H9 (cell line): Measurements from ENCODE around the gene SERPINA10. TPM values are rescaled to one million over a fixed set of nuclear protein-coding genes. Genes with fewer than 3 reads are reported as not detected.

Experiments
- DNase-seq: peaks from one replicate; pipeline ENCODE4 v3.0.0-alpha.2; 2017
- H2AFZ ChIP-seq: one replicate; pipeline ENCODE4 v1.6.1; 2013; ENCODE audit warnings: mild to moderate bottlenecking, low read length, control low read depth, moderate library complexity
- H2AK5ac ChIP-seq: 2 replicates; pipeline ENCODE4 v1.6.1; 2013; ENCODE audit warnings: low read length, control low read depth, mixed read lengths; ENCODE audit not compliant: insufficient read length
- H2BK120ac ChIP-seq: one replicate; pipeline ENCODE4 v1.6.1; 2013; ENCODE audit warnings: low read depth, mild to moderate bottlenecking, low read length, control low read depth, inconsistent platforms; ENCODE audit not compliant: poor library complexity, severe bottlenecking
- H2BK12ac ChIP-seq: 2 replicates; pipeline ENCODE4 v1.6.1; 2013; ENCODE audit warnings: low read length, control low read depth, mixed read lengths, low read depth; ENCODE audit not compliant: insufficient read length
- H2BK15ac ChIP-seq: 2 replicates; pipeline ENCODE4 v1.6.1; 2013; ENCODE audit warnings: low read depth, low read length, control low read depth
- H2BK20ac ChIP-seq: one replicate; pipeline ENCODE4 v1.6.1; 2013; ENCODE audit warnings: low read depth, mild to moderate bottlenecking, low read length, control low read depth, inconsistent platforms; ENCODE audit not compliant: poor library complexity, severe bottlenecking
- H2BK5ac ChIP-seq: 2 replicates; pipeline ENCODE4 v1.6.1; 2013; ENCODE audit warnings: low read length, control low read depth, mixed read lengths; ENCODE audit not compliant: insufficient read length
- H3K14ac ChIP-seq: 2 replicates; pipeline ENCODE4 v1.6.1; 2013; ENCODE audit warnings: low read length, control low read depth; ENCODE audit not compliant: insufficient read depth
- H3K18ac ChIP-seq: 2 replicates; pipeline ENCODE4 v1.6.1; 2013; ENCODE audit warnings: low read depth, mild to moderate bottlenecking, mixed read lengths, low read length, control low read depth; ENCODE audit not compliant: insufficient read length
- H3K23ac ChIP-seq: 2 replicates; pipeline ENCODE4 v1.6.1; 2013; ENCODE audit warnings: low read length, control low read depth, mixed read lengths, low read depth; ENCODE audit not compliant: insufficient read length
- H3K23me2 ChIP-seq: 2 replicates; pipeline ENCODE4 v1.6.1; 2013; ENCODE audit warnings: low read depth, mild to moderate bottlenecking, mixed read lengths, low read length, control low read depth; ENCODE audit not compliant: insufficient read length, poor library complexity, severe bottlenecking
- H3K27ac ChIP-seq: 2 replicates; pipeline ENCODE4 v1.5.1; 2013; ENCODE audit warnings: low read length, control low read depth, mixed read lengths, low read depth; ENCODE audit not compliant: insufficient read length
- H3K27me3 ChIP-seq: 2 replicates; pipeline ENCODE4 v1.6.1; 2013; ENCODE audit warnings: low read length, control low read depth, inconsistent platforms; ENCODE audit not compliant: insufficient read depth
- H3K4ac ChIP-seq: 2 replicates; pipeline ENCODE4 v1.6.1; 2013; ENCODE audit warnings: low read depth, mild to moderate bottlenecking, control low read depth, inconsistent platforms, low read length, moderate library complexity
- H3K4me1 ChIP-seq: 2 replicates; pipeline ENCODE4 v1.6.1; 2013; ENCODE audit warnings: low read length, control low read depth, inconsistent platforms; ENCODE audit not compliant: insufficient read depth
- H3K4me2 ChIP-seq: 2 replicates; pipeline ENCODE4 v1.6.1; 2013; ENCODE audit warnings: low read length, control low read depth, mixed read lengths; ENCODE audit not compliant: insufficient read length, insufficient read depth
- H3K56ac ChIP-seq: 2 replicates; pipeline ENCODE4 v1.6.1; 2013; ENCODE audit warnings: low read depth, mild to moderate bottlenecking, mixed read lengths, low read length, control low read depth; ENCODE audit not compliant: insufficient read length
- H3K79me1 ChIP-seq: 2 replicates; pipeline ENCODE4 v1.6.1; 2013; ENCODE audit warnings: low read depth, mild to moderate bottlenecking, moderate library complexity, low read length, control low read depth, inconsistent platforms; ENCODE audit not compliant: insufficient read depth, poor library complexity, severe bottlenecking
- H3K79me2 ChIP-seq: 2 replicates; pipeline ENCODE4 v1.6.1; 2013; ENCODE audit warnings: low read length, control low read depth, inconsistent platforms; ENCODE audit not compliant: insufficient read depth
- H3K9ac ChIP-seq: 2 replicates; pipeline ENCODE4 v1.6.1; 2013; ENCODE audit warnings: low read length, control low read depth, mixed read lengths; ENCODE audit not compliant: insufficient read length; ENCODE audit errors: extremely low read depth
- H3K9me3 ChIP-seq: one replicate; pipeline ENCODE4 v1.6.1; 2013; ENCODE audit warnings: low read depth, low read length, inconsistent platforms; ENCODE audit not compliant: control insufficient read depth
- H3T11ph ChIP-seq: one replicate; pipeline ENCODE4 v1.6.1; 2013; ENCODE audit warnings: mild to moderate bottlenecking, low read length, control low read depth, inconsistent platforms
- H4K20me1 ChIP-seq: one replicate; pipeline ENCODE4 v1.6.1; 2013; ENCODE audit not compliant: control insufficient read depth, insufficient read length, insufficient read depth
- H4K5ac ChIP-seq: 2 replicates; pipeline ENCODE4 v1.6.1; 2013; ENCODE audit warnings: low read depth, mild to moderate bottlenecking, mixed read lengths, low read length, control low read depth; ENCODE audit not compliant: insufficient read length
- H4K8ac ChIP-seq: replicated peaks from 2 replicates; pipeline ENCODE4 v1.6.1; 2013; ENCODE audit warnings: low read length, control low read depth, mixed read lengths, low read depth; ENCODE audit not compliant: insufficient read length
- H4K91ac ChIP-seq: 2 replicates; pipeline ENCODE4 v1.6.1; 2013; ENCODE audit warnings: low read depth, mild to moderate bottlenecking, moderate library complexity, mixed read lengths, low read length, control low read depth; ENCODE audit not compliant: insufficient read length
- H3K27ac Mint-ChIP-seq, 3 experiments: 2 replicates in 2 of 3; 3 replicates in 1 of 3; pipeline ENCODE4 v1.8.0; 2020 to 2021; ENCODE audit warnings: mixed read lengths in 3 of 3, mild to moderate bottlenecking in 1 of 3, moderate library complexity in 1 of 3
- H3K27me3 Mint-ChIP-seq: 2 replicates; pipeline ENCODE4 v1.8.0; 2021; ENCODE audit warnings: low read depth, mild to moderate bottlenecking, moderate library complexity, mixed read lengths
- H3K36me3 Mint-ChIP-seq, 3 experiments: 2 replicates in 2 of 3; 3 replicates in 1 of 3; pipeline ENCODE4 v1.8.0; 2020 to 2021; ENCODE audit warnings: low read depth in 3 of 3, mixed read lengths in 3 of 3; ENCODE audit not compliant: insufficient read depth in 1 of 3
- H3K4me1 Mint-ChIP-seq, 2 experiments: 2 replicates each; pipeline ENCODE4 v1.8.0; 2020; ENCODE audit warnings: mixed read lengths in 2 of 2
- H3K4me3 Mint-ChIP-seq, 2 experiments: 2 replicates in 1 of 2; 3 replicates in 1 of 2; pipeline ENCODE4 v1.8.0; 2020 to 2021; ENCODE audit warnings: mild to moderate bottlenecking in 2 of 2, mixed read lengths in 2 of 2, moderate library complexity in 1 of 2
- H3K9me3 Mint-ChIP-seq, 2 experiments: 2 replicates in 1 of 2; 3 replicates in 1 of 2; pipeline ENCODE4 v1.8.0; 2020; ENCODE audit warnings: mild to moderate bottlenecking in 2 of 2, mixed read lengths in 2 of 2, moderate library complexity in 1 of 2
- CTCF ChIP-seq: fragments of 200-600 bp; sonication (generic); conservative IDR thresholded peaks from 3 replicates; pipeline ENCODE4 v1.8.0; 2021; ENCODE audit warnings: antibody characterized with exemption, mild to moderate bottlenecking
- WGBS: extraction: QIAGEN DNeasy Blood & Tissue Kit; methylation state at CpG from one replicate; pipeline ENCODE4 v1.1.7; 2013; ENCODE audit warnings: missing lambda C conversion rate, low lambda C conversion rate, mixed read lengths; ENCODE audit not compliant: insufficient read length; ENCODE audit errors: extremely low coverage; 5-methylcytosine and 5-hydroxymethylcytosine counted together
- total RNA-seq: library from RNA; stranded (reverse); gene quantifications from 2 replicates; pipeline ENCODE4 v1.2.1, GENCODE V29; 2021

The SERPINA10 gene
- total RNA-seq, 1 experiment from 2014 or later, result not detected

DNA sequence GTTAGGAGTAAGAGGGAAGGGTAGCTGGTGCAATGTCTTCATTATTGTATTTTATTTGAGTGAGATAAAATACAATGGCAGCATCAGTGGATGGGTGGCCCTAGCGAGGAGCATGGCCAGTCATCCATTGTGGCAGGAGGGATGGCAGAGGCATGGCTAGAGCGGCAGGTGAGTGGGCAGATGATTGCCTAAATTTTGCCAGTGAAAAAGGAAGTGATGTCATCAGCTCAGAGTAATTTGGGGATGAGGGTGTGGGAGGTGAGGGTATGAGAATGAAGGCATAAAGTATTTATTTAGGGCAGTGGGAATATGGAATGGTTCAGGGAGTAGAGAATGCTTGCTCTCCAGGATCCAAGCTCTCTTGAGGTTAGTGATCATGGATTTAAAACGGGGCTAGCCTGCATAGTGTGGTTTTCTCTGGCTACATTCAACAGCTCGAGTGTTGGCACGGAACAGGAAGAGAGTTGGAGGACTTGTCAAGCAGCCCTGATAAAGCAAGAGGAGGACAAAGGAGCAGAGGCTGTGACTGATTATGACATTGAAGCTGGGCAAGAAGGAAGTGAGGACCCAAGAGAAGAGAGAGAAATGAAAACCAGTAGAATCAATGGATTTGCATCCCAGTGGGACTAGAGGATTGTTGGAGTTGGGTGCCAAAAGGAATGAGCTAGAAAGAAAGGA lies 48.7 kb upstream of the SERPINA10 start:
- H3K79me1 ChIP-seq, result no peaks in the 10 kb centered on the region
- no peaks in the 10 kb centered on the region for H3K4me1 Mint-ChIP-seq
- no peaks in the 10 kb centered on the region for H3K4me1 ChIP-seq
- H4K20me1 ChIP-seq, result no peaks in the 10 kb centered on the region
- H3K27ac ChIP-seq, result no peak overlapping the region
- H2BK120ac ChIP-seq, result no peak overlapping the region
- no peak overlapping the region for H4K91ac ChIP-seq
- H3K18ac ChIP-seq, result no peak overlapping the region
- no peak for DNase-seq
- H3K23me2 ChIP-seq, result no peaks in the 10 kb centered on the region
- no peak overlapping the region for H3K4me2 ChIP-seq
- H3K4me3 Mint-ChIP-seq, result no peak overlapping the region
- no peak overlapping the region for H3K27ac Mint-ChIP-seq
- no peak for TF ChIP-seq CTCF
- H4K8ac ChIP-seq, result no peak overlapping the region
- no peak overlapping the region for H3K4ac ChIP-seq
- no CpG with 5 or more reads among the region's 5 CpGs for WGBS
- H2AK5ac ChIP-seq, result no peak overlapping the region
- H3K27me3 Mint-ChIP-seq, result peaks cover 12% of the 10 kb centered on the region
- no peaks in the 10 kb centered on the region for H3K79me2 ChIP-seq
- H3K36me3 Mint-ChIP-seq, result no peaks in the 10 kb centered on the region
- no peak overlapping the region for H3K56ac ChIP-seq
- no peak overlapping the region for H4K5ac ChIP-seq
- no peaks in the 10 kb centered on the region; a peak in 1 of 5 replicates for H3K9me3 Mint-ChIP-seq
- no peaks in the 10 kb centered on the region for H3K27me3 ChIP-seq
- H2BK15ac ChIP-seq, result no peak overlapping the region
- H3K9ac ChIP-seq, result no peak overlapping the region
- H3K14ac ChIP-seq, result no peak overlapping the region
- no peak overlapping the region for H2BK5ac ChIP-seq
- H2AFZ ChIP-seq, result no peak overlapping the region
- no peak overlapping the region for H3T11ph ChIP-seq
- no peak overlapping the region for H2BK12ac ChIP-seq
- H3K9me3 ChIP-seq, result no peaks in the 10 kb centered on the region
- no peak overlapping the region for H3K23ac ChIP-seq
- H2BK20ac ChIP-seq, result no peak overlapping the region
